GM23338 (cell line): ENCODE data around the gene PDE7B. TPM values are rescaled to one million over a fixed set of nuclear protein-coding genes. Genes with fewer than 3 reads are reported as not detected.

ENCODE experiments used
- ATAC-seq: fragments of 200-7000 bp; cut with Tn5 transposase; 3 replicates; pipeline ENCODE4 v1.9.1; 2020
- DNase-seq: peaks from one replicate; pipeline ENCODE4 v3.0.0-alpha.2; 2015; ENCODE audit warnings: low spot score
- H2AFZ ChIP-seq: fragments of 200-600 bp; sonication (generic); 2 replicates; pipeline ENCODE4 v1.8.0; 2016; ENCODE audit warnings: antibody characterized with exemption, mild to moderate bottlenecking, moderate library complexity
- H3F3A ChIP-seq: fragments of 200-600 bp; sonication (generic); replicated peaks from 2 replicates; pipeline ENCODE4 v1.8.0; 2017; ENCODE audit warnings: antibody characterized with exemption, mixed run types, low read depth
- H3K27ac ChIP-seq: fragments of 200-600 bp; sonication (generic); 2 replicates; pipeline ENCODE4 v1.6.1; 2016; ENCODE audit warnings: low read depth
- H3K27me3 ChIP-seq: fragments of 200-600 bp; sonication (generic); 2 replicates; pipeline ENCODE4 v1.8.0; 2016; ENCODE audit warnings: mild to moderate bottlenecking, mixed run types, moderate library complexity; ENCODE audit not compliant: insufficient read depth
- H3K36me3 ChIP-seq: fragments of 200-600 bp; sonication (generic); 2 replicates; pipeline ENCODE4 v1.8.0; 2016; ENCODE audit warnings: mild to moderate bottlenecking; ENCODE audit not compliant: insufficient read depth
- H3K4me1 ChIP-seq: fragments of 200-600 bp; sonication (generic); 2 replicates; pipeline ENCODE4 v1.8.0; 2016; ENCODE audit warnings: mild to moderate bottlenecking, moderate library complexity; ENCODE audit not compliant: insufficient read depth
- H3K4me2 ChIP-seq: fragments of 200-600 bp; sonication (generic); 2 replicates; pipeline ENCODE4 v1.7.1; 2017; ENCODE audit warnings: mixed run types
- H3K4me3 ChIP-seq: fragments of 200-600 bp; sonication (generic); 2 replicates; pipeline ENCODE4 v1.6.1; 2016; ENCODE audit warnings: mixed run types
- H3K79me2 ChIP-seq: fragments of 200-600 bp; sonication (generic); replicated peaks from 2 replicates; pipeline ENCODE4 v1.8.0; 2017; ENCODE audit warnings: mild to moderate bottlenecking; ENCODE audit not compliant: insufficient read depth
- H3K9me2 ChIP-seq: fragments of 200-600 bp; sonication (generic); 2 replicates; pipeline ENCODE4 v1.8.0; 2017; ENCODE audit not compliant: insufficient read depth
- H4K20me1 ChIP-seq: fragments of 200-600 bp; sonication (generic); replicated peaks from 2 replicates; pipeline ENCODE4 v1.8.0; 2017; ENCODE audit warnings: mild to moderate bottlenecking; ENCODE audit not compliant: insufficient read depth
- H3K27ac Mint-ChIP-seq: 2 replicates; pipeline ENCODE4 v1.8.0; 2020; ENCODE audit warnings: inconsistent platforms, mild to moderate bottlenecking, moderate library complexity, mixed read lengths
- H3K27me3 Mint-ChIP-seq: 3 replicates; pipeline ENCODE4 v1.8.0; 2022; ENCODE audit warnings: low read depth, mild to moderate bottlenecking, moderate library complexity, mixed read lengths, inconsistent platforms; ENCODE audit not compliant: insufficient read depth, poor library complexity
- H3K36me3 Mint-ChIP-seq: 3 replicates; pipeline ENCODE4 v1.8.0; 2021; ENCODE audit warnings: low read depth, mild to moderate bottlenecking, inconsistent platforms, moderate library complexity, mixed read lengths
- H3K4me1 Mint-ChIP-seq: 3 replicates; pipeline ENCODE4 v1.8.0; 2020; ENCODE audit warnings: mild to moderate bottlenecking, inconsistent platforms, mixed read lengths
- H3K4me3 Mint-ChIP-seq: 3 replicates; pipeline ENCODE4 v1.8.0; 2021; ENCODE audit warnings: moderate library complexity, mild to moderate bottlenecking, inconsistent platforms, mixed read lengths
- H3K9me3 Mint-ChIP-seq: 3 replicates; pipeline ENCODE4 v1.8.0; 2020; ENCODE audit warnings: moderate library complexity, mild to moderate bottlenecking, inconsistent platforms, mixed read lengths
- CREB1 ChIP-seq: fragments of 250-450 bp; sonication (Bioruptor Pico); IDR thresholded peaks from 2 replicates; pipeline ENCODE4 v1.5.0; 2020; ENCODE audit warnings: low read depth, mild to moderate bottlenecking, moderate library complexity
- ETS1 ChIP-seq: IDR thresholded peaks from 2 replicates; pipeline ENCODE4 v1.6.1; 2016; ENCODE audit warnings: antibody characterized with exemption
- EZH2 ChIP-seq: fragments of 200-600 bp; sonication (generic); IDR thresholded peaks from one replicate; pipeline ENCODE4 v1.8.0; 2017; ENCODE audit warnings: antibody characterized with exemption, mild to moderate bottlenecking, low read depth; ENCODE audit not compliant: unreplicated experiment
- JUNB ChIP-seq: IDR thresholded peaks from one replicate; pipeline ENCODE4 v1.6.1; 2016; ENCODE audit warnings: antibody characterized with exemption; ENCODE audit not compliant: unreplicated experiment
- NANOG ChIP-seq: IDR thresholded peaks from 2 replicates; pipeline ENCODE4 v1.6.1; 2016; ENCODE audit warnings: antibody characterized with exemption, borderline replicate concordance
- POLR2AphosphoS5 ChIP-seq: IDR thresholded peaks from 2 replicates; pipeline ENCODE4 v1.6.1; 2016; ENCODE audit warnings: antibody characterized with exemption, low read depth
- REST ChIP-seq: IDR thresholded peaks from one replicate; pipeline ENCODE4 v1.6.1; 2018; ENCODE audit warnings: antibody characterized with exemption; ENCODE audit not compliant: unreplicated experiment
- STAT1 ChIP-seq: IDR thresholded peaks from one replicate; pipeline ENCODE4 v1.6.1; 2016; ENCODE audit warnings: antibody characterized with exemption; ENCODE audit not compliant: unreplicated experiment
- ZNF331 ChIP-seq: fragments of 250-450 bp; sonication (Bioruptor Pico); IDR thresholded peaks from 2 replicates; pipeline ENCODE4 v1.5.0; 2020; ENCODE audit warnings: low read depth, mild to moderate bottlenecking, moderate library complexity
- ZNF462 ChIP-seq: fragments of 250-450 bp; sonication (Bioruptor Pico); IDR thresholded peaks from 2 replicates; pipeline ENCODE4 v1.5.0; 2020; ENCODE audit warnings: mild to moderate bottlenecking, moderate library complexity
- polyA plus RNA-seq: library from polyadenylated mRNA; unstranded; fragments of >200 nt; fragmentation: Nextera tagmentation; extraction: Ambion mirVana; gene quantifications from 2 replicates; pipeline ENCODE4 v1.2.1, GENCODE V29; 2016
- total RNA-seq: library from RNA; depleted of rRNA; stranded (reverse); fragments of >200 nt; shearing (Covaris generic); gene quantifications from 2 replicates; pipeline ENCODE4 v1.2.3, GENCODE V29; 2014

PDE7B gene
- total and polyA plus RNA-seq, 2 experiments from 2014 or later: 0.07 TPM; not detected in 1

GRCh38 chr6:136149311-136149710, 297.8 kb downstream of the PDE7B start:
- DNase-seq (no peak), ATAC-seq (no peak)
- H3K9me2 ChIP-seq: no peaks in the 10 kb centered on the region
- H3K4me3 ChIP-seq: no peak overlapping the region
- TF ChIP-seq NANOG: no peak
- no peak for TF ChIP-seq CREB1 (CRISPR knock-in tag)
- TF ChIP-seq REST: no peak
- no peak for TF ChIP-seq EZH2
- no peak for TF ChIP-seq ZNF462 (CRISPR knock-in tag)
- no peak for TF ChIP-seq ETS1
- no peak for TF ChIP-seq JUNB
- TF ChIP-seq POLR2AphosphoS5: no peak
- no peak for TF ChIP-seq ZNF331
- no peak for TF ChIP-seq STAT1
- no peaks in the 10 kb centered on the region for H3K36me3 Mint-ChIP-seq
- H3K4me1 ChIP-seq: no peaks in the 10 kb centered on the region
- no peaks in the 10 kb centered on the region for H3K4me1 Mint-ChIP-seq
- H3K36me3 ChIP-seq: no peaks in the 10 kb centered on the region
- H3K4me2 ChIP-seq: no peak overlapping the region
- H3K27ac ChIP-seq: no peak overlapping the region
- no peak overlapping the region for H3K4me3 Mint-ChIP-seq
- H3K79me2 ChIP-seq: no peaks in the 10 kb centered on the region
- H3K27ac Mint-ChIP-seq: no peak overlapping the region
- H2AFZ ChIP-seq: no peak overlapping the region
- H3F3A ChIP-seq: no peaks in the 10 kb centered on the region
- no peaks in the 10 kb centered on the region for H3K9me3 Mint-ChIP-seq
- H3K27me3 ChIP-seq: no peaks in the 10 kb centered on the region
- H4K20me1 ChIP-seq: no peaks in the 10 kb centered on the region
- no peaks in the 10 kb centered on the region for H3K27me3 Mint-ChIP-seq
